HepG2 (cell line): ENCODE data around the gene FAIM2. TPM values are rescaled to one million over a fixed set of nuclear protein-coding genes. Genes with fewer than 3 reads are reported as not detected.

Source experiments
- ATAC-seq: fragments of 200-7000 bp; cut with Tn5 transposase; 3 replicates; pipeline ENCODE4 v1.9.1; 2020; ENCODE audit warnings: mild to moderate bottlenecking, moderate library complexity
- BruUV-seq: library from RNA; stranded (reverse); fragments of 400-500 nt; replicated peaks from 2 replicates; lab custom pipeline; 2021; lab: Mats Ljungman, UMichigan
- CTCF ChIA-PET: fragments of 300-600 bp; formaldehyde crosslinking; extraction: SDS; loops from one replicate; lab custom pipeline; 2021; ENCODE audit warnings: low total read pairs, inconsistent platforms, low intra/inter-chr PET ratio; lab: Yijun Ruan, JAX
- POLR2A ChIA-PET: fragments of 350-600 bp; sonication (Branson Sonifier 250); formaldehyde crosslinking; loops from one replicate; lab custom pipeline; 2020; ENCODE audit warnings: antibody characterized with exemption, inconsistent platforms; lab: Yijun Ruan, JAX
- DNase-seq: peaks from one replicate; pipeline ENCODE4 v3.0.0-alpha.2; 2015; ENCODE audit warnings: low spot score
- FAIRE-seq: peaks from 3 replicates; lab custom pipeline; 2011; peaks lifted over from hg19 to GRCh38; lab: Jason Lieb, UNC
- H2AFZ ChIP-seq: one replicate; pipeline ENCODE4 v1.6.1; 2011; ENCODE audit warnings: low read length, inconsistent platforms
- H3K27ac ChIP-seq: fragments of 300-600 bp; 3 replicates; pipeline ENCODE4 v1.8.0; 2011; ENCODE audit warnings: mixed run types, mild to moderate bottlenecking, mixed read lengths, low read length, inconsistent platforms; ENCODE audit not compliant: insufficient read depth; ENCODE audit errors: extremely low read length
- H3K27me3 ChIP-seq, 2 experiments: fragments of 200-600 bp in 1 of 2; 2 replicates in 1 of 2; 3 replicates in 1 of 2; pipeline versions ENCODE4 v1.6.0 to v1.8.0; 2011; ENCODE audit warnings: low read length in 2 of 2, mild to moderate bottlenecking in 2 of 2, moderate library complexity in 2 of 2, inconsistent platforms in 1 of 2; ENCODE audit not compliant: insufficient read depth in 2 of 2, control insufficient read depth in 1 of 2
- H3K36me3 ChIP-seq, 2 experiments: fragments of 200-600 bp in 1 of 2; replicated peaks in 1 of 2; 2 replicates in 1 of 2; 3 replicates in 1 of 2; pipeline versions ENCODE4 v1.5.1 to v1.8.0; 2011; ENCODE audit warnings: low read length in 2 of 2, inconsistent platforms in 1 of 2; ENCODE audit not compliant: insufficient read depth in 2 of 2, control insufficient read depth in 1 of 2
- H3K4me1 ChIP-seq: 2 replicates; pipeline ENCODE4 v1.5.1; 2012; ENCODE audit warnings: low read length, inconsistent platforms; ENCODE audit not compliant: insufficient read depth
- H3K4me2 ChIP-seq: 2 replicates; pipeline ENCODE4 v1.6.0; 2011; ENCODE audit warnings: low read depth, low read length, inconsistent platforms
- H3K4me3 ChIP-seq, 3 experiments: fragments of 200-600 bp in 1 of 3; sonication (generic), shearing (Covaris generic) in 1 of 3; replicated peaks in 1 of 3; 2 replicates each; pipeline ENCODE4 v1.5.1; 2011 to 2016; ENCODE audit warnings: low read length in 3 of 3, inconsistent platforms in 2 of 3, low read depth in 2 of 3, mild to moderate bottlenecking in 2 of 3, control low read depth in 1 of 3, mixed read lengths in 1 of 3; ENCODE audit not compliant: insufficient read depth in 1 of 3
- H3K79me2 ChIP-seq: one replicate; pipeline ENCODE4 v1.6.1; 2011; ENCODE audit warnings: low read length, inconsistent platforms; ENCODE audit not compliant: insufficient read depth
- H3K9ac ChIP-seq: 2 replicates; pipeline ENCODE4 v1.6.0; 2011; ENCODE audit warnings: mild to moderate bottlenecking, low read depth, low read length, inconsistent platforms; ENCODE audit not compliant: insufficient read depth
- H3K9me3 ChIP-seq: 2 replicates; pipeline ENCODE4 v1.5.1; 2012; ENCODE audit warnings: mild to moderate bottlenecking, low read length
- H4K20me1 ChIP-seq: 2 replicates; pipeline ENCODE4 v1.6.0; 2011; ENCODE audit warnings: inconsistent platforms, mild to moderate bottlenecking, low read length, moderate library complexity; ENCODE audit not compliant: insufficient read depth
- HNRNPK ChIP-seq: fragments of 200-400 bp; formaldehyde crosslinking; IDR thresholded peaks from 2 replicates; pipeline ENCODE4 v1.6.1; 2018; ENCODE audit warnings: low read length, low read depth, moderate library complexity, mild to moderate bottlenecking; ENCODE audit not compliant: poor library complexity, severe bottlenecking
- IRF1 ChIP-seq: sonication (generic); formaldehyde crosslinking; IDR thresholded peaks from 2 replicates; pipeline ENCODE4 v1.4.0; 2020; ENCODE audit warnings: low read depth, mild to moderate bottlenecking, missing genetic modification reagents
- KLF9 ChIP-seq: IDR thresholded peaks from 2 replicates; pipeline ENCODE4 v1.6.1; 2016; ENCODE audit warnings: low read depth
- LCORL ChIP-seq, 2 experiments: fragments of 450-650 bp in 1 of 2; sonication (generic) in 1 of 2; formaldehyde crosslinking in 1 of 2; IDR thresholded peaks; 2 replicates each; pipeline versions ENCODE4 v1.5.0 to v1.6.1; 2017 to 2020; ENCODE audit warnings: antibody characterized with exemption in 1 of 2, missing genetic modification reagents in 1 of 2
- PAXIP1 ChIP-seq: sonication (generic); formaldehyde crosslinking; conservative IDR thresholded peaks from 2 replicates; pipeline ENCODE4 v1.4.0; 2020; ENCODE audit warnings: mild to moderate bottlenecking, missing genetic modification reagents, moderate library complexity
- RELA ChIP-seq: sonication (generic); formaldehyde crosslinking; IDR thresholded peaks from 2 replicates; pipeline ENCODE4 v1.4.0; 2020; ENCODE audit warnings: missing genetic modification reagents
- SRY ChIP-seq: sonication (generic); formaldehyde crosslinking; IDR thresholded peaks from 2 replicates; pipeline ENCODE4 v1.8.0; 2022; ENCODE audit warnings: mild to moderate bottlenecking, missing genetic modification reagents
- TARDBP ChIP-seq: sonication (generic); formaldehyde crosslinking; IDR thresholded peaks from 2 replicates; pipeline ENCODE4 v1.8.0; 2022; ENCODE audit warnings: mild to moderate bottlenecking, missing genetic modification reagents
- ZBTB33 ChIP-seq: sonication (generic); formaldehyde crosslinking; IDR thresholded peaks from 2 replicates; pipeline ENCODE4 v1.4.0; 2020; ENCODE audit warnings: missing genetic modification reagents
- ZMYM2 ChIP-seq: sonication (generic); formaldehyde crosslinking; IDR thresholded peaks from 2 replicates; pipeline ENCODE4 v1.8.0; 2022; ENCODE audit warnings: mild to moderate bottlenecking, missing genetic modification reagents
- ZNF549 ChIP-seq: sonication (generic); formaldehyde crosslinking; IDR thresholded peaks from 2 replicates; pipeline ENCODE4 v1.5.0; 2020; ENCODE audit warnings: missing genetic modification reagents
- WGBS: methylation state at CpG from one replicate; pipeline ENCODE4 v1.1.6; 2017; ENCODE audit warnings: low lambda C conversion rate; 5-methylcytosine and 5-hydroxymethylcytosine counted together
- in situ Hi-C: cut with HindIII; loops from 2 replicates; pipeline ENCODE4 v1.10.0; 2017; ENCODE audit warnings: low pct_unique_long_range_greater_than_20kb; ENCODE audit not compliant: extremely low pct_ligation_motif_present
- intact Hi-C: fragments of 100-400 bp; cut with micrococcal nuclease; formaldehyde crosslinking; loops from one replicate; pipeline ENCODE4 v1.10.0; 2022; ENCODE audit not compliant: unreplicated experiment
- polyA plus RNA-seq, 8 experiments: library from polyadenylated mRNA; depleted of rRNA in 3 of 8; stranded (reverse) in 7 of 8; unstranded in 1 of 8; fragments of >200 nt; fragmentation: Illumina TruSeq in 4 of 8; extraction: Trizol in 4 of 8; gene quantifications; 2 replicates each; pipeline versions ENCODE4 v1.2.1 to v1.2.3, GENCODE V29; 2011 to 2016; ENCODE audit warnings: low read depth in 4 of 8, missing spikeins in 1 of 8, mixed read lengths in 1 of 8; ENCODE audit not compliant: insufficient read depth in 1 of 8
- total RNA-seq, 5 experiments: library from RNA; depleted of rRNA; stranded (reverse); fragments of >200 nt; fragmentation: Illumina TruSeq; extraction: Trizol; gene quantifications; 2 replicates each; pipeline ENCODE4 v1.2.3, GENCODE V29; 2016; ENCODE audit warnings: low read depth in 1 of 5

Gene FAIM2
- total and polyA plus RNA-seq, 2 of the 13 experiments (the other 11 are each of a cell fraction or from before 2014, with no cell fraction given) = not detected

- POLR2A ChIA-PET = no interaction called here
- WGBS = 47% methylated on average over 9 of the region's 13 CpGs
- no peak overlapping the region for H3K27ac ChIP-seq
Observed at GRCh38 chr12:49941556-49942511, 38.1 kb upstream of the FAIM2 start.

More at GRCh38 chr12:49941556-49942511, 38.1 kb upstream of the FAIM2 start:
- Histone ChIP-seq H3K9me3 (no peaks in the 10 kb centered on the region), H3K4me3 (no peak overlapping the region), H3K27me3 (peaks cover 1 to 9% of the 10 kb centered on the region in 2 experiments; a peak in 3 of 5 replicates), H4K20me1 (no peaks in the 10 kb centered on the region), H3K4me1 (peaks cover 29% of the 10 kb centered on the region), H2AFZ (no peak overlapping the region), H3K9ac (no peak overlapping the region), H3K36me3 (no peaks in the 10 kb centered on the region), H3K79me2 (no peaks in the 10 kb centered on the region), H3K4me2 (no peak overlapping the region)
- intact Hi-C loops (loop anchor here (10.0 kb wide), 1 partner anchor 77 kb away; no protein-coding TSS in a partner anchor), in situ Hi-C loops (loop anchor here (5.0 kb wide), 1 partner anchor 75 kb away; no protein-coding TSS in a partner anchor)
- CTCF ChIA-PET = no interaction called here
- DNase-seq (no peak), FAIRE-seq (no peak), ATAC-seq (no peak)
- no TSS peak for BruUV-seq
- TF ChIP-seq ZBTB33 (CRISPR knock-in tag) (no peak), TARDBP (CRISPR knock-in tag) (no peak), RELA (CRISPR knock-in tag) (no peak), LCORL (IDR thresholded peaks at IDR 0.05) (no peak), LCORL (CRISPR knock-in tag; IDR thresholded peaks at IDR 0.05) (no peak), SRY (CRISPR knock-in tag) (no peak), ZMYM2 (CRISPR knock-in tag) (no peak), ZNF549 (no peak), HNRNPK (no peak), PAXIP1 (CRISPR knock-in tag) (no peak), KLF9 (CRISPR knock-in tag) (no peak), IRF1 (no peak)
